HCT116 (cell line): ENCODE data around the gene HPCAL4.
A peak's percentile ranks its signal among the peaks of the same experiment; 100 is the strongest.

Experiments
- POLR2AphosphoS5 ChIP-seq: IDR thresholded peaks from 2 replicates; pipeline ENCODE4 v1.6.1; 2011; ENCODE audit warnings: mild to moderate bottlenecking, low read depth, low read length, moderate library complexity
- RAD21 ChIP-seq: IDR thresholded peaks from 2 replicates; pipeline ENCODE4 v1.6.1; 2012; ENCODE audit warnings: low read depth, mild to moderate bottlenecking
- YY1 ChIP-seq: IDR thresholded peaks from 2 replicates; pipeline ENCODE4 v1.6.1; 2011; ENCODE audit warnings: low read length, low read depth, moderate library complexity, mild to moderate bottlenecking; ENCODE audit not compliant: insufficient replicate concordance; ENCODE audit errors: extremely low read depth
- TF ChIP-seq, protein P1 (sequence below), 3 experiments: fragments of 200-600 bp in 1 of 3; sonication (generic) in 1 of 3; IDR thresholded peaks in 2 of 3; conservative IDR thresholded peaks in 1 of 3; 2 replicates each; pipeline ENCODE4 v1.5.1; 2012 to 2017; ENCODE audit warnings: low read depth in 2 of 3, low read length in 2 of 3, antibody characterized with exemption in 1 of 3, borderline replicate concordance in 1 of 3, control low read depth in 1 of 3, mild to moderate bottlenecking in 1 of 3, mixed read lengths in 1 of 3, mixed run types in 1 of 3, moderate library complexity in 1 of 3; ENCODE audit not compliant: insufficient read depth in 1 of 3

DNA sequence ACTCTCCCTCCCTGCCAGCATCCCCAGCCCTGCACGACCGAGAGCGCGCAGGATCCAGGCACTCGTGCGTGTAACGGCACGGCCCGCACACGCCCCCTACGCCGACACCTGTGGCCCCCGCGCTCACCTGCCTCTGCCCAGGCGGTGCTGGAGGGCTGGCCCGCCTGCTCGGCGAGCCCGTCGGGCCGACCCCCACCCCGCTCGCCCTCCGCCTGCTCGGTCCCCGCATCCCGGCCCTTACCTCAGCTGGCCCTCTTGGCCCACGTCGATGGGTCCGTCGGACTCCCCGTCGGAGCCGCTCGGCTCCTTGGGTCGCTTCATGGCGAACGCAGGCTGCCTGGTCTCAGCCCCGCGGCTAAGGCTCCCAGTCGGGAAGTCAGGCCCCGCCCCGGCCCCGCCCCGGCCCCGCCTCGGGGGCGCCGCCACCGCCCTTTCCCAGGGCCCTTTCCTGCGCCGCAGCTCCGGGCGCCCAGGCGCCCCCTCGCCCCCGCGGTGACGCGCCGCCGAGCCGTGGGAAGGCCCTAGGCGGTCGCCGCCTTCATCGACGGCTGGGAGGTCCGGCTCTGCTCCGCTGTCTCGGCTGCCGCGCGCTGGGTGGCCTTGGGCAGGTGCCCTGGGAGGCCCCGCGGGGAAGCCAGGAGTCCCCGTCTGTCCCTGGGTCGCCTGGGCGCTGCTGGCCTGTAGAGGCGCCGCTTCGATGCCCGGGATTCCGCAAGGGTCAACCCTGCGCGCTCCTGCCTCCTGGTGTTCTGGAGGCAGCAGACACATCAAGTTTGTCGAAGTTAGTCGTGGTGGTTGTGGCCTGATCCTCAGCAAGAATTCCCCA, 51.7 kb downstream of the HPCAL4 start, which contains the start of gene HEYL:
- TF ChIP-seq POLR2AphosphoS5 (peak; percentile 87), RAD21 (peak; percentile 35; the same call in 1 of the 2 replicates), YY1 (peak; percentile 10)
- TF ChIP-seq, protein P1, sequence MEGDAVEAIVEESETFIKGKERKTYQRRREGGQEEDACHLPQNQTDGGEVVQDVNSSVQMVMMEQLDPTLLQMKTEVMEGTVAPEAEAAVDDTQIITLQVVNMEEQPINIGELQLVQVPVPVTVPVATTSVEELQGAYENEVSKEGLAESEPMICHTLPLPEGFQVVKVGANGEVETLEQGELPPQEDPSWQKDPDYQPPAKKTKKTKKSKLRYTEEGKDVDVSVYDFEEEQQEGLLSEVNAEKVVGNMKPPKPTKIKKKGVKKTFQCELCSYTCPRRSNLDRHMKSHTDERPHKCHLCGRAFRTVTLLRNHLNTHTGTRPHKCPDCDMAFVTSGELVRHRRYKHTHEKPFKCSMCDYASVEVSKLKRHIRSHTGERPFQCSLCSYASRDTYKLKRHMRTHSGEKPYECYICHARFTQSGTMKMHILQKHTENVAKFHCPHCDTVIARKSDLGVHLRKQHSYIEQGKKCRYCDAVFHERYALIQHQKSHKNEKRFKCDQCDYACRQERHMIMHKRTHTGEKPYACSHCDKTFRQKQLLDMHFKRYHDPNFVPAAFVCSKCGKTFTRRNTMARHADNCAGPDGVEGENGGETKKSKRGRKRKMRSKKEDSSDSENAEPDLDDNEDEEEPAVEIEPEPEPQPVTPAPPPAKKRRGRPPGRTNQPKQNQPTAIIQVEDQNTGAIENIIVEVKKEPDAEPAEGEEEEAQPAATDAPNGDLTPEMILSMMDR (IDR thresholded peaks at IDR 0.05 in 2 of 3, conservative IDR thresholded peaks at IDR 0.05 in 1 of 3; ENCODE audit: borderline replicate concordance in 1 of 3, insufficient read depth in 1 of 3, low read depth in 2 of 3, low read length in 2 of 3) = peak; percentile 58 to 90 (median 72)
